ENCODE data around the gene LYSET. TPM values are rescaled to one million over a fixed set of nuclear protein-coding genes. Genes with fewer than 3 reads are reported as not detected.

Gene LYSET
- total RNA-seq, 1 experiment from 2014 or later: 14.3 TPM

- H3K4me3 ChIP-seq: peak within 1 kb of the TSS; percentile 100
- H3F3A ChIP-seq (ENCODE audit: insufficient read depth, low read depth): peaks cover 8% of the 10 kb centered on the region
- no peaks in the 10 kb centered on the region for H3K9me3 ChIP-seq (ENCODE audit: insufficient read depth, low read depth)
- TF ChIP-seq EZH2 (IDR thresholded peaks at IDR 0.05; ENCODE audit: low read depth): no peak
- no peak for TF ChIP-seq CTCF (conservative IDR thresholded peaks at IDR 0.05)
- H3K79me2 ChIP-seq (ENCODE audit: low read depth): peaks cover 38% of the 10 kb centered on the region
- no peaks in the 10 kb centered on the region for H4K20me1 ChIP-seq (ENCODE audit: insufficient read depth)
- POLR2A ChIA-PET (ENCODE audit: unreplicated experiment): interaction anchor here (0.6 to 1.0 kb wide), 3 partner anchors 12 to 582 kb away, joined by 3 to 5 read pairs (median 4); no protein-coding TSS in a partner anchor
- H3K27me3 ChIP-seq (ENCODE audit: insufficient read depth, low read depth): no peaks in the 10 kb centered on the region
- H3K9me2 ChIP-seq (ENCODE audit: insufficient read depth): no peaks in the 10 kb centered on the region
- peak within 1 kb of the TSS; percentile 96 for H3K4me2 ChIP-seq
- CTCF ChIA-PET: interaction anchor here (0.7 kb wide), 1 partner anchor 9 kb away, joined by 3 read pairs; no protein-coding TSS in a partner anchor
- no peaks in the 10 kb centered on the region; the same call in 1 of the 2 replicates for H3K36me3 ChIP-seq (ENCODE audit: low read depth)
- BruUV-seq (replicated peaks): no TSS peak
- peak within 1 kb of the TSS; percentile 63 for H3K27ac ChIP-seq
- intact Hi-C loops (cut with micrococcal nuclease; ENCODE audit: unreplicated experiment): loop anchor here (1.0 to 5.0 kb wide), 3 partner anchors 22 to 412 kb away; partner anchors contain the start of genes LYSET and MOAP1
- DNase-seq: peak; percentile 92 to 93
- H2AFZ ChIP-seq: peak within 1 kb of the TSS; percentile 100
- H3K4me1 ChIP-seq (replicated peaks; ENCODE audit: insufficient read depth): peaks cover 23% of the 10 kb centered on the region
Observed at GRCh38 chr14:93206793-93207467, 21.8 kb downstream of the LYSET start, which contains the start of the genes GON7 and UBR7. TSS of gene GON7 (minus strand) at chr14:93207065. CDS start at chr14:93207037, 28 bp downstream. TSS of gene UBR7 (plus strand) at chr14:93207256. CDS start at chr14:93207292, 36 bp downstream.

- H3K36me3 ChIP-seq (ENCODE audit: low read depth): no peaks in the 10 kb centered on the region; the same call in 1 of the 2 replicates
- H3K9me2 ChIP-seq (ENCODE audit: insufficient read depth): no peaks in the 10 kb centered on the region
- BruUV-seq (replicated peaks): TSS peak; percentile 41
- POLR2A ChIA-PET (ENCODE audit: unreplicated experiment): interaction anchor here (0.6 kb wide), 1 partner anchor 583 kb away, joined by 5 read pairs; no protein-coding TSS in a partner anchor
- intact Hi-C loops (cut with micrococcal nuclease; ENCODE audit: unreplicated experiment): loop anchor here (1.0 to 5.0 kb wide), 3 partner anchors 23 to 412 kb away; partner anchors contain the start of genes LYSET and MOAP1
- H3K4me3 ChIP-seq: peak overlapping the region; percentile 100
- H3F3A ChIP-seq (ENCODE audit: insufficient read depth, low read depth): peaks cover 8% of the 10 kb centered on the region
- TF ChIP-seq EZH2 (IDR thresholded peaks at IDR 0.05; ENCODE audit: low read depth): no peak
- peak; percentile 52; the same call in 1 of the 2 replicates for TF ChIP-seq CTCF (conservative IDR thresholded peaks at IDR 0.05)
- peak; percentile 49 to 51 for DNase-seq
- H4K20me1 ChIP-seq (ENCODE audit: insufficient read depth): no peaks in the 10 kb centered on the region
- peaks cover 38% of the 10 kb centered on the region for H3K79me2 ChIP-seq (ENCODE audit: low read depth)
- no peak overlapping the region for H3K27ac ChIP-seq
- peaks cover 23% of the 10 kb centered on the region for H3K4me1 ChIP-seq (replicated peaks; ENCODE audit: insufficient read depth)
- no peaks in the 10 kb centered on the region for H3K9me3 ChIP-seq (ENCODE audit: insufficient read depth, low read depth)
- H2AFZ ChIP-seq: peak overlapping the region; percentile 100
- CTCF ChIA-PET: interaction anchor here (0.9 kb wide), 1 partner anchor 139 kb away, joined by 3 read pairs; the partner anchor contains the start of gene COX8C
- H3K4me2 ChIP-seq: peak overlapping the region; percentile 86
- H3K27me3 ChIP-seq (ENCODE audit: insufficient read depth, low read depth): no peaks in the 10 kb centered on the region
Observed at GRCh38 chr14:93207468-93208308, 22.6 kb downstream of the LYSET start.

- no TSS peak for BruUV-seq (replicated peaks)
Observed at GRCh38 chr14:93212432-93212831, 27.3 kb downstream of the LYSET start.

More at GRCh38 chr14:93212432-93212831, 27.3 kb downstream of the LYSET start:
- H3K79me2 ChIP-seq (ENCODE audit: low read depth): peaks cover 14% of the 10 kb centered on the region; the same call in 1 of the 2 replicates
- peaks cover 4% of the 10 kb centered on the region; the same call in 1 of the 2 replicates for H3K36me3 ChIP-seq (ENCODE audit: low read depth)
- ChIA-PET CTCF (no interaction called here), POLR2A (ENCODE audit: unreplicated experiment) (no interaction called here)
- no peaks in the 10 kb centered on the region for H3K27me3 ChIP-seq (ENCODE audit: insufficient read depth, low read depth)
- no peaks in the 10 kb centered on the region for H3F3A ChIP-seq (ENCODE audit: insufficient read depth, low read depth)
- intact Hi-C loops (cut with micrococcal nuclease; ENCODE audit: unreplicated experiment): no loop called here
- no peaks in the 10 kb centered on the region for H3K9me3 ChIP-seq (ENCODE audit: insufficient read depth, low read depth)
- H3K27ac ChIP-seq: no peak overlapping the region
- no peak overlapping the region for H3K4me2 ChIP-seq
- peaks cover 13% of the 10 kb centered on the region; the same call in 1 of the 2 replicates for H3K4me1 ChIP-seq (replicated peaks; ENCODE audit: insufficient read depth)
- TF ChIP-seq EZH2 (IDR thresholded peaks at IDR 0.05; ENCODE audit: low read depth) (no peak), CTCF (conservative IDR thresholded peaks at IDR 0.05) (no peak)
- H4K20me1 ChIP-seq (ENCODE audit: insufficient read depth): no peaks in the 10 kb centered on the region
- no peaks in the 10 kb centered on the region for H3K9me2 ChIP-seq (ENCODE audit: insufficient read depth)
- no peak overlapping the region for H3K4me3 ChIP-seq
- no peak for DNase-seq
- no peak overlapping the region for H2AFZ ChIP-seq

All from PC-9 (cell line).